Parathyroid adenoma (tissue), 2 donors: Measurements from ENCODE around the gene NME2.

Experiments used
- H2AFZ ChIP-seq: fragments of 300-600 bp; sonication (generic); one replicate; pipeline ENCODE4 v1.7.0; 2017; ENCODE audit warnings: antibody characterized with exemption, mild to moderate bottlenecking
- H3K27ac ChIP-seq: fragments of 300-600 bp; sonication (generic); one replicate; pipeline ENCODE4 v1.7.0; 2017
- H3K27me3 ChIP-seq: fragments of 300-600 bp; sonication (generic); one replicate; pipeline ENCODE4 v1.7.0; 2017; ENCODE audit warnings: low read length; ENCODE audit not compliant: control insufficient read depth, insufficient read depth
- H3K36me3 ChIP-seq: fragments of 300-600 bp; sonication (generic); one replicate; pipeline ENCODE4 v1.7.0; 2017; ENCODE audit warnings: low read length; ENCODE audit not compliant: control insufficient read depth, insufficient read depth
- H3K4me1 ChIP-seq: fragments of 300-600 bp; sonication (generic); one replicate; pipeline ENCODE4 v1.7.0; 2017; ENCODE audit warnings: control low read depth
- H3K4me2 ChIP-seq: fragments of 300-600 bp; sonication (generic); one replicate; pipeline ENCODE4 v1.7.0; 2017; ENCODE audit warnings: low read length
- H3K4me3 ChIP-seq: fragments of 300-600 bp; sonication (generic); one replicate; pipeline ENCODE4 v1.7.0; 2017; ENCODE audit warnings: low read depth, low read length
- H3K79me2 ChIP-seq: fragments of 300-600 bp; sonication (generic); one replicate; pipeline ENCODE4 v1.7.0; 2017; ENCODE audit warnings: control low read depth
- H3K9ac ChIP-seq: fragments of 300-600 bp; sonication (generic); one replicate; pipeline ENCODE4 v1.7.0; 2017; ENCODE audit warnings: mild to moderate bottlenecking
- H3K9me3 ChIP-seq: fragments of 300-600 bp; sonication (generic); one replicate; pipeline ENCODE4 v1.7.0; 2017; ENCODE audit warnings: low read length; ENCODE audit not compliant: control insufficient read depth
- CTCF ChIP-seq: fragments of 300-600 bp; sonication (generic); IDR thresholded peaks from one replicate; pipeline ENCODE4 v1.7.0; 2017; ENCODE audit warnings: antibody characterized with exemption, mild to moderate bottlenecking
- donor health status: primary hyperparathyroidism.

The NME2 gene

GRCh38 chr17:51144266-51145022, 21.8 kb upstream of the NME2 start:
- no peak overlapping the region for H2AFZ ChIP-seq
- TF ChIP-seq CTCF, result no peak
- H3K27me3 ChIP-seq, result no peaks in the 10 kb centered on the region
- no peak overlapping the region for H3K4me2 ChIP-seq
- H3K79me2 ChIP-seq, result no peaks in the 10 kb centered on the region
- H3K9ac ChIP-seq, result no peak overlapping the region
- no peak overlapping the region for H3K4me3 ChIP-seq
- H3K27ac ChIP-seq, result no peak overlapping the region
- H3K9me3 ChIP-seq, result no peaks in the 10 kb centered on the region
- H3K36me3 ChIP-seq, result no peaks in the 10 kb centered on the region
- no peaks in the 10 kb centered on the region for H3K4me1 ChIP-seq

- H3K4me2 ChIP-seq, result no peak overlapping the region
- H3K36me3 ChIP-seq, result no peaks in the 10 kb centered on the region
- H3K4me3 ChIP-seq, result no peak overlapping the region
- H2AFZ ChIP-seq, result no peak overlapping the region
- no peaks in the 10 kb centered on the region for H3K9me3 ChIP-seq
- no peak overlapping the region for H3K9ac ChIP-seq
- no peaks in the 10 kb centered on the region for H3K27me3 ChIP-seq
- no peak for TF ChIP-seq CTCF
- H3K79me2 ChIP-seq, result no peaks in the 10 kb centered on the region
- H3K4me1 ChIP-seq, result peaks cover 2% of the 10 kb centered on the region
- no peak overlapping the region for H3K27ac ChIP-seq
These were observed 18.6 kb upstream of the NME2 start for GRCh38 chr17:51147650-51148049.

GRCh38 chr17:51149163-51149562, 17.0 kb upstream of the NME2 start:
- H3K27me3 ChIP-seq, result no peaks in the 10 kb centered on the region
- no peaks in the 10 kb centered on the region for H3K9me3 ChIP-seq
- no peak overlapping the region for H3K9ac ChIP-seq
- no peak overlapping the region for H3K27ac ChIP-seq
- H3K79me2 ChIP-seq, result peaks cover 3% of the 10 kb centered on the region
- peaks cover 3% of the 10 kb centered on the region for H3K4me1 ChIP-seq
- no peak overlapping the region for H2AFZ ChIP-seq
- no peak overlapping the region for H3K4me3 ChIP-seq
- no peaks in the 10 kb centered on the region for H3K36me3 ChIP-seq
- no peak for TF ChIP-seq CTCF
- H3K4me2 ChIP-seq, result no peak overlapping the region

- no peak overlapping the region for H3K4me3 ChIP-seq
These were observed 15.3 kb upstream of the NME2 start for GRCh38 chr17:51150932-51151331.

More at GRCh38 chr17:51150932-51151331, 15.3 kb upstream of the NME2 start:
- TF ChIP-seq CTCF, result no peak
- Histone ChIP-seq H2AFZ (no peak overlapping the region), H3K27me3 (no peaks in the 10 kb centered on the region), H3K36me3 (no peaks in the 10 kb centered on the region), H3K27ac (no peak overlapping the region), H3K4me1 (peaks cover 8% of the 10 kb centered on the region), H3K79me2 (peaks cover 8% of the 10 kb centered on the region), H3K9me3 (no peaks in the 10 kb centered on the region), H3K9ac (no peak overlapping the region), H3K4me2 (no peak overlapping the region)
